Measurements from ENCODE around the gene ELFN1.

ELFN1 gene

DNA sequence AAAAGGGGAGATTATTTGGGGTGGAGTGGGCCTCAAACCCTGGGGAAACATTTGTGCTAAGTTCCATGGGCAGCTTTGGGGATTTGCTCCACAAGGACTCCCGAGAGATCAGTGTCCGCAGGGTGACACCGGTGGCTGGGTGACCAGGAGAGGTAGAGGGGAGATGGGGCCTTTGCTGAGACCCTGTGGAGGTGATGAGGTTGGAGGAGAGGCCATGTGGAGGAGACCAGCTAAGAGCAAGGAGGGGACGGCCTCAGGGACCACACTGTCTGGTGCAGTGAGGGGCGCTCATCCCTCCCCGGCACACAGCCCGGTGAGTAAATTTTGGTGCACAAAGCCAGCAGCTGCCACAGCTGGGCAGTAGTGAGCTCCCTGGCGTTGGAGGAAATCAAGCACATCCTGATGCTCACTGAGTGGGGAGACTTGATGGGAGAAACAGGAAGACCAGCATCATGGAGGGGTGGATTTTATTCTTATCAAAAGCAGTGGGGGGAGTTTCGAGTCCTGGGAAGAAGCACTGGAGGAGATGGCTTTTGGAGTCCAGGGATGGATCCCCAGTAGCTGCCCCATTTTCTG lies 20.2 kb upstream of the ELFN1 start:
- Histone ChIP-seq H3K9me3 (ENCODE audit: control insufficient read depth in 2 of 2, low read length in 2 of 2) (no peaks in the 10 kb centered on the region), H3K9ac (ENCODE audit: low read depth in 1 of 2, low read length in 2 of 2) (no peak overlapping the region), H3K27me3 (ENCODE audit: control insufficient read depth in 2 of 2, insufficient read depth in 2 of 2, low read length in 2 of 2) (peaks cover 6 to 9% of the 10 kb centered on the region in 2 donors), H3K4me1 (ENCODE audit: control insufficient read depth in 2 of 2, insufficient read depth in 2 of 2, low read length in 2 of 2) (no peaks in the 10 kb centered on the region), H3K27ac (ENCODE audit: low read depth in 2 of 2, low read length in 2 of 2) (no peak overlapping the region), H3K36me3 (ENCODE audit: control insufficient read depth in 2 of 2, insufficient read depth in 2 of 2, low read length in 2 of 2) (no peaks in the 10 kb centered on the region), H3K4me3 (ENCODE audit: low read length in 2 of 2) (no peak overlapping the region)

- no peaks in the 10 kb centered on the region for H3K36me3 ChIP-seq (ENCODE audit: control insufficient read depth in 2 of 2, insufficient read depth in 2 of 2, low read length in 2 of 2)
- H3K9ac ChIP-seq (ENCODE audit: low read depth in 1 of 2, low read length in 2 of 2) = no peak overlapping the region
- H3K27me3 ChIP-seq (ENCODE audit: control insufficient read depth in 2 of 2, insufficient read depth in 2 of 2, low read length in 2 of 2) = peaks cover 6 to 13% of the 10 kb centered on the region in 2 donors
- H3K27ac ChIP-seq (ENCODE audit: low read depth in 2 of 2, low read length in 2 of 2) = no peak overlapping the region
- H3K4me3 ChIP-seq (ENCODE audit: low read length in 2 of 2) = no peak overlapping the region
- no peaks in the 10 kb centered on the region for H3K4me1 ChIP-seq (ENCODE audit: control insufficient read depth in 2 of 2, insufficient read depth in 2 of 2, low read length in 2 of 2)
- H3K9me3 ChIP-seq (ENCODE audit: control insufficient read depth in 2 of 2, low read length in 2 of 2) = no peaks in the 10 kb centered on the region
These were observed 19.6 kb upstream of the ELFN1 start for GRCh38 chr7:1650363-1651030.

GRCh38 chr7:1651031-1651446 lies 19.0 kb upstream of the ELFN1 start:
- no peaks in the 10 kb centered on the region for H3K36me3 ChIP-seq (ENCODE audit: control insufficient read depth in 2 of 2, insufficient read depth in 2 of 2, low read length in 2 of 2)
- H3K27ac ChIP-seq (ENCODE audit: low read depth in 2 of 2, low read length in 2 of 2) = no peak overlapping the region
- H3K4me3 ChIP-seq (ENCODE audit: low read length in 2 of 2) = no peak overlapping the region
- no peaks in the 10 kb centered on the region for H3K4me1 ChIP-seq (ENCODE audit: control insufficient read depth in 2 of 2, insufficient read depth in 2 of 2, low read length in 2 of 2)
- peaks cover 6 to 13% of the 10 kb centered on the region in 2 donors for H3K27me3 ChIP-seq (ENCODE audit: control insufficient read depth in 2 of 2, insufficient read depth in 2 of 2, low read length in 2 of 2)
- H3K9me3 ChIP-seq (ENCODE audit: control insufficient read depth in 2 of 2, low read length in 2 of 2) = no peaks in the 10 kb centered on the region
- H3K9ac ChIP-seq (ENCODE audit: low read depth in 1 of 2, low read length in 2 of 2) = no peak overlapping the region

GRCh38 chr7:1651891-1652290 lies 18.2 kb upstream of the ELFN1 start:
- no peaks in the 10 kb centered on the region for H3K4me1 ChIP-seq (ENCODE audit: control insufficient read depth in 2 of 2, insufficient read depth in 2 of 2, low read length in 2 of 2)
- H3K9me3 ChIP-seq (ENCODE audit: control insufficient read depth in 2 of 2, low read length in 2 of 2) = no peaks in the 10 kb centered on the region
- no peaks in the 10 kb centered on the region for H3K36me3 ChIP-seq (ENCODE audit: control insufficient read depth in 2 of 2, insufficient read depth in 2 of 2, low read length in 2 of 2)
- H3K9ac ChIP-seq (ENCODE audit: low read depth in 1 of 2, low read length in 2 of 2) = no peak overlapping the region
- H3K27ac ChIP-seq (ENCODE audit: low read depth in 2 of 2, low read length in 2 of 2) = no peak overlapping the region
- peaks cover 10 to 15% of the 10 kb centered on the region in 2 donors for H3K27me3 ChIP-seq (ENCODE audit: control insufficient read depth in 2 of 2, insufficient read depth in 2 of 2, low read length in 2 of 2)
- H3K4me3 ChIP-seq (ENCODE audit: low read length in 2 of 2) = no peak overlapping the region

- Histone ChIP-seq H3K9me3 (ENCODE audit: control insufficient read depth in 2 of 2, low read length in 2 of 2) (no peaks in the 10 kb centered on the region), H3K27ac (ENCODE audit: low read depth in 2 of 2, low read length in 2 of 2) (no peak overlapping the region), H3K36me3 (ENCODE audit: control insufficient read depth in 2 of 2, insufficient read depth in 2 of 2, low read length in 2 of 2) (no peaks in the 10 kb centered on the region), H3K4me3 (ENCODE audit: low read length in 2 of 2) (no peak overlapping the region), H3K27me3 (ENCODE audit: control insufficient read depth in 2 of 2, insufficient read depth in 2 of 2, low read length in 2 of 2) (peaks cover 10 to 20% of the 10 kb centered on the region in 2 donors), H3K4me1 (ENCODE audit: control insufficient read depth in 2 of 2, insufficient read depth in 2 of 2, low read length in 2 of 2) (no peaks in the 10 kb centered on the region), H3K9ac (ENCODE audit: low read depth in 1 of 2, low read length in 2 of 2) (no peak overlapping the region)
These were observed 16.6 kb upstream of the ELFN1 start for GRCh38 chr7:1653500-1653899.

DNA sequence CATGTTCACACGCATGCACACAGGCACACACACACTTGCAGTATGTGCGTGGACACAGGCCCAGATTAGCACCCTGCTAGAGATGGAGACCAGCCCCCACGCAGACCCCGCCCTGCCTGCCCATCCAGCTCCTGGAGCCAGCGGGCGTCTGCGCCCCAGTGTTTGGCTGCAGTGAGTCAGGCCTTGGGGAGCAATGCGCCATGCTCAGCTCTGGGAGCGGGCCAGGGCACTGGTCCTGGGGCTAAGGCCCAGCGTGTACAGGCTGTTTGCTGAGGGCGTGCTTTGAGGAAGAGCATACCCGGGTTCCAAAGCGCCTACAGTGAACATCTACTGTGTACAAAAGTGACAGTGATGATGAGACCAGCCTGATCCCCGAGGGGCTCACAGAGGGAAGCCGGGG lies 16.0 kb upstream of the ELFN1 start:
- Histone ChIP-seq H3K27me3 (ENCODE audit: control insufficient read depth in 2 of 2, insufficient read depth in 2 of 2, low read length in 2 of 2) (peaks cover 10 to 16% of the 10 kb centered on the region in 2 donors), H3K9me3 (ENCODE audit: control insufficient read depth in 2 of 2, low read length in 2 of 2) (no peaks in the 10 kb centered on the region), H3K36me3 (ENCODE audit: control insufficient read depth in 2 of 2, insufficient read depth in 2 of 2, low read length in 2 of 2) (no peaks in the 10 kb centered on the region), H3K27ac (ENCODE audit: low read depth in 2 of 2, low read length in 2 of 2) (no peak overlapping the region), H3K9ac (ENCODE audit: low read depth in 1 of 2, low read length in 2 of 2) (no peak overlapping the region), H3K4me3 (ENCODE audit: low read length in 2 of 2) (no peak overlapping the region), H3K4me1 (ENCODE audit: control insufficient read depth in 2 of 2, insufficient read depth in 2 of 2, low read length in 2 of 2) (no peaks in the 10 kb centered on the region)

GRCh38 chr7:1654738-1655475 lies 15.2 kb upstream of the ELFN1 start:
- Histone ChIP-seq H3K27me3 (ENCODE audit: control insufficient read depth in 2 of 2, insufficient read depth in 2 of 2, low read length in 2 of 2) (peaks cover 8 to 14% of the 10 kb centered on the region in 2 donors), H3K9ac (ENCODE audit: low read depth in 1 of 2, low read length in 2 of 2) (no peak overlapping the region), H3K36me3 (ENCODE audit: control insufficient read depth in 2 of 2, insufficient read depth in 2 of 2, low read length in 2 of 2) (no peaks in the 10 kb centered on the region), H3K9me3 (ENCODE audit: control insufficient read depth in 2 of 2, low read length in 2 of 2) (no peaks in the 10 kb centered on the region), H3K4me3 (ENCODE audit: low read length in 2 of 2) (no peak overlapping the region), H3K27ac (ENCODE audit: low read depth in 2 of 2, low read length in 2 of 2) (no peak overlapping the region), H3K4me1 (ENCODE audit: control insufficient read depth in 2 of 2, insufficient read depth in 2 of 2, low read length in 2 of 2) (no peaks in the 10 kb centered on the region)

DNA sequence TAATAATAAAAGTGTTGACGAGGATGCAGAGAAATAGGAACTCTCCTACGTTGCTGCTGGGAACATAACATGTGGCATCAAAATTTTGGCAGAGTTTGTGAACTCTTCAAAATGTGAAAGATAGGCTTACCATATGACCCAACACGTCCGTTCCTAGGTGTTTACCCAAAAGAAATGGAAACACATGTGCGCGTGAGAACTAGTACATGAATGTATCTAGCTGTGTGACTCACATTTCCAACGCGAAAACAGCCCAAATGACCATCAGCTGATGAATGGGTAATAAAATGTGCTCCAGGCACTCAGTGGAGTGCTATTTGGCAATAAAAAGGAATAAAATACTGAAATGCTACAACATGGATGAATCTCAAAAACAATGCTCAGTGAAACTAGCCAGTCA lies 10.4 kb upstream of the ELFN1 start:
- Histone ChIP-seq H3K9ac (ENCODE audit: low read depth in 1 of 2, low read length in 2 of 2) (no peak overlapping the region), H3K4me1 (ENCODE audit: control insufficient read depth in 2 of 2, insufficient read depth in 2 of 2, low read length in 2 of 2) (no peaks in the 10 kb centered on the region), H3K4me3 (ENCODE audit: low read length in 2 of 2) (no peak overlapping the region), H3K27me3 (ENCODE audit: control insufficient read depth in 2 of 2, insufficient read depth in 2 of 2, low read length in 2 of 2) (peaks cover 13 to 24% of the 10 kb centered on the region in 2 donors), H3K36me3 (ENCODE audit: control insufficient read depth in 2 of 2, insufficient read depth in 2 of 2, low read length in 2 of 2) (no peaks in the 10 kb centered on the region), H3K9me3 (ENCODE audit: control insufficient read depth in 2 of 2, low read length in 2 of 2) (no peaks in the 10 kb centered on the region), H3K27ac (ENCODE audit: low read depth in 2 of 2, low read length in 2 of 2) (no peak overlapping the region)

- no peak overlapping the region for H3K4me3 ChIP-seq (ENCODE audit: low read length in 2 of 2)
- no peak overlapping the region for H3K9ac ChIP-seq (ENCODE audit: low read depth in 1 of 2, low read length in 2 of 2)
- H3K4me1 ChIP-seq (ENCODE audit: control insufficient read depth in 2 of 2, insufficient read depth in 2 of 2, low read length in 2 of 2) = peaks cover 0 to 2% of the 10 kb centered on the region in 2 donors
- peaks cover 9 to 20% of the 10 kb centered on the region in 2 donors for H3K27me3 ChIP-seq (ENCODE audit: control insufficient read depth in 2 of 2, insufficient read depth in 2 of 2, low read length in 2 of 2)
- no peak overlapping the region for H3K27ac ChIP-seq (ENCODE audit: low read depth in 2 of 2, low read length in 2 of 2)
- H3K36me3 ChIP-seq (ENCODE audit: control insufficient read depth in 2 of 2, insufficient read depth in 2 of 2, low read length in 2 of 2) = no peaks in the 10 kb centered on the region
- no peaks in the 10 kb centered on the region for H3K9me3 ChIP-seq (ENCODE audit: control insufficient read depth in 2 of 2, low read length in 2 of 2)
These were observed 8.6 kb upstream of the ELFN1 start for GRCh38 chr7:1661461-1661860.

DNA sequence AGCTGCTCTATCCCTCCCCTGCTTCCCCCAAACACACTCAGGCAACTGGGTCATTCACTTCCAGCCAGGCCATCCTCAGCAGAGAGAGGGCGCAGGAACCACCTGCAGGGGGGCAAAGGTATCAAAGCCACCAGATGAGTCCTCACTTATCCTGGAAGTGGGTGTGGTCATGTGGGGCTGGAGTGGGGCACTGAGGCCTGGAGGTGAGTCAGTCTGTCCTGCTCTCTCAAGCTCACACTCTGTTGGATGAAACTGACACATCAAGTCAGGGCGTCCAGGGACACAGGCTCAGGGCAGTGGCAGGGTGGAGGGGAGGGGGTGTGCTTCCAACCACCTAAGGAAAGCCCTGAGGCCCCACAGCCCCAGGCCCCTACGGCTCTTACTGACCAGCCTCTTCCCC lies 8.0 kb upstream of the ELFN1 start:
- H3K4me3 ChIP-seq (ENCODE audit: low read length in 2 of 2) = no peak overlapping the region
- peaks cover 12 to 18% of the 10 kb centered on the region in 2 donors for H3K27me3 ChIP-seq (ENCODE audit: control insufficient read depth in 2 of 2, insufficient read depth in 2 of 2, low read length in 2 of 2)
- no peak overlapping the region for H3K27ac ChIP-seq (ENCODE audit: low read depth in 2 of 2, low read length in 2 of 2)
- H3K4me1 ChIP-seq (ENCODE audit: control insufficient read depth in 2 of 2, insufficient read depth in 2 of 2, low read length in 2 of 2) = peaks cover 0 to 4% of the 10 kb centered on the region in 2 donors
- no peaks in the 10 kb centered on the region for H3K36me3 ChIP-seq (ENCODE audit: control insufficient read depth in 2 of 2, insufficient read depth in 2 of 2, low read length in 2 of 2)
- H3K9me3 ChIP-seq (ENCODE audit: control insufficient read depth in 2 of 2, low read length in 2 of 2) = no peaks in the 10 kb centered on the region
- H3K9ac ChIP-seq (ENCODE audit: low read depth in 1 of 2, low read length in 2 of 2) = no peak overlapping the region

Data from mucosa of rectum (tissue), 2 donors.